Pulmonary artery endothelial cell (primary cell): Measurements from ENCODE around the gene PPP1R13B. TPM values are rescaled to one million over a fixed set of nuclear protein-coding genes. Genes with fewer than 3 reads are reported as not detected.

Source experiments
- DNase-seq: peaks from one replicate; pipeline ENCODE4 v3.0.0-alpha.2; 2011; ENCODE audit warnings: low read depth, low spot score
- total RNA-seq: library from RNA; depleted of rRNA; stranded (reverse); fragments of >200 nt; gene quantifications from 2 replicates; pipeline ENCODE4 v1.2.3, GENCODE V29; 2014

PPP1R13B gene
- total RNA-seq, 1 donor from 2014 or later, result 7.5 TPM

DNA sequence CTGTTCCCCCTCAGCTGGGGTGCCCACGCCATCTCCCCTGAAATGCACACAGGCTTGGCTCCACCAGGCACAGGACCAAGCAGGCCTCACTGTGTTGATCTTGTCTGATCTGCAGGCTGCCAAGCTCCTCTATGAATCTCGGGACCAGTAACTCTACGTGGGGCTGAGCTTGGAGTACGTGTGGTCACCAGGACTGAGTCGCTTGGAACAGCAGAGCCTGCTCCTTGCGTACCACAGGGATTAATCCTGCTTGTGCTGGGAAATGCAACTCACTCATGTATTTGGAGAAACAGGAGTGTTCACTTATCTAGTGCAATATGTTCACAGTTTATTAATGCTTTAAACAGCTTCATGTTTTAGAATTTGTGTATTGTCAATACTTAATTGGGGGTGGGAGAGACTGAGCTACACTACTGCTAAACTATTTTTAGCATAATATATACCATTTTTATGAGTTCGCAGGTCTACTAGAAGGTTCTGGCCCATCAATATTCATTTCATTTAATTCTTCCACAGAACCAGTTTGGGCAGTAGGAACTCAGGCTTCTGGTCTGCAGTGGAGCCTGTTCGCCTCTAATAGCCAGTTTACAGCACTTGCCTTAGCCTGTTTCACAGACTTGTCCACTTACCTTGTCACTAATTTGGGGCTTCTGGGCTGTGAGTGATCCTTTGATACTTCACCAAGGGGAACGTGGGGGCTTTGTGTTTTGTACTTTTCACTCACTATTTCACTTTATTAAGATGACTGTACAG is 114.3 kb downstream of the PPP1R13B start:
- DNase-seq, result no peak

DNA sequence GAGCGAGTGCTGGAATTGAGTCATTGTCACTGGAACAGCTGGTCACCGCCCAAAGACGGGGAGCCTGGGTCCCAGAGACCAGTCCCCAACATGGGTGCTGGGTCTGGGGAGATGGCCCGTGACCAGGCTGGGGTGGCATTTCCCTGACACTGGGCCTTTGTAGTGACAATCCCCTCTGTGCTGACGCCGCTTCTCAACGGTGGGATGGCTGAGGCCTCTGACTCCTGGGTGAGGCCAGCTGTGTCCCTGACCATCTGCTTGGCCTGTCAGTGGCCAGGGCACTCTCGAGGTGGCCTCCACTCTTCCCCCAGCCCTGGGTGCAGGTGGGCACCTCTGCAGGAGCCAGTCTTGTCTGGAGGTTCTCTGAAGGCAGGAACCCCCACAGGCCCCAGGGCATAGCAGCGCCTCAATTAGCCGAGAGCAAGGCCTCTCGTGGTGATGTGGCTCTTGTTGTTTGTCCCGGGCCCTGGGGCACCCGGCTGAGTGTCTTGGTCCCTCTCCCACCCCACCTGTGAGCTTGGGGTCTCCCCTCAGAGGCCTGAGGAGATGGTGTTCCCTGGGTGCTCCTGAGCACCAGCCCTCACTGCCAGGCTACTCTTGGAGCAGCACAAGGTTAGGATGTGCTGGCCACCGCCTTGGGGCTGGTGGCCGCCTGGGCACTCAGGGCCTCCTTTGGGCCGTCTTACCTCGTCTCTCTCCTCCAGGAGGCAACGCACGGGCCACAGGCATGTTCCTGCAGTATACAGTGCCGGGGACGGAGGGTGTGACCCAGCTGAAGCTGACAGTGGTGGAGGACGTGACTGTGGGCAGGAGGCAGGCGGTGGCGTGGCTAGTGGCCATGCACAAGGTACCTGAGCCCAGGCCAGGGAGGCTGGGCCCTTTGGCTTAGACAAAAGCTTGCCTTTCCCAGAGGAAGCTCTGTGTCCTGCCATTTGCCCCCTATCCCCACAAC is 115.2 kb downstream of the PPP1R13B start:
- DNase-seq, result no peak

DNA sequence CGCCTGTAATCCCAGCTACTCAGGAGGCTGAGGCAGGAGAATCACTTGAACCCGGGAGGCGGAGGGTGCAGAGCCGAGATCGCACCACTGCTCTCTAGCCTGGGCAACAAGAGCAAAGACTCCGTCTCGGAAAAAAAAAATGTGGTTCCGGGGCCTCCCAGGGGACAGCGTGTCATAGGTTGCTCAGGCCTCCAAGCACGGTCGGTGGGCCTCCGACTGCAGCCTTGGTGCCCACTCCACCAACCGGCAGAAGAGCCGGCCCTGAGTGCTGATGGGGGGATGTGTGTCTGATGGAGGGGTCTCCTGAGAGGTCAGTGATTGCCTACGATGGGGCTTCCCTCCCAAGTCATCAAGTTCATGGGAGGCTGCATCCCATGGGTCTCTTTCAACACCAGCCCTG is 115.9 kb downstream of the PPP1R13B start:
- DNase-seq, result no peak

DNA sequence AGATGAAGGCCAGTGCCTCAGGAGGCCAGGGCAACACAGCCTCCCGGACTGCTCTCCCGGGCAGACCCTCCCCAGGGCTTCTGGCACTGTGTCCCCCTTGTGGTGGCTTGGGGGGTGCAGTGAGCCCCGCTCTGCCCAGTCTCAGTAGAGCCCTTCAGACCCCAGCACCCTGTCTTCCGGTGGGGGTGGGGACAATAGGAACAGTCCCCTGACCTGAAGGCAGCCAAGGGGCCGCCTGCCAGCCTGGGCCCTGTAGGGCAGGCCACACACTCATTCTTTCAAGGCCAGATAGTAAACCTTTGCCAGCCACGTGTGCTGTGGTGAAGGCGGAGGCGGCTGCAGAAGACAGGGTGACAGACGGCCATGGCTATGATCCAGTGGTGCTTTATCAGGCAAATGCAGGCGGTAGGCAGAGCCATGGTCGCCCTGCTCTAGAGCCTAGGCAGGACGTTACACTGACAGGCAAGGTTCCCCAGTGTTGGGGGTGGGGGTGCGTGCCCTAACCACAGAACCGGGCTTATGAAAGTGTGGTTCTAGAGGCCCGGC is 116.8 kb downstream of the PPP1R13B start:
- no peak for DNase-seq

DNA sequence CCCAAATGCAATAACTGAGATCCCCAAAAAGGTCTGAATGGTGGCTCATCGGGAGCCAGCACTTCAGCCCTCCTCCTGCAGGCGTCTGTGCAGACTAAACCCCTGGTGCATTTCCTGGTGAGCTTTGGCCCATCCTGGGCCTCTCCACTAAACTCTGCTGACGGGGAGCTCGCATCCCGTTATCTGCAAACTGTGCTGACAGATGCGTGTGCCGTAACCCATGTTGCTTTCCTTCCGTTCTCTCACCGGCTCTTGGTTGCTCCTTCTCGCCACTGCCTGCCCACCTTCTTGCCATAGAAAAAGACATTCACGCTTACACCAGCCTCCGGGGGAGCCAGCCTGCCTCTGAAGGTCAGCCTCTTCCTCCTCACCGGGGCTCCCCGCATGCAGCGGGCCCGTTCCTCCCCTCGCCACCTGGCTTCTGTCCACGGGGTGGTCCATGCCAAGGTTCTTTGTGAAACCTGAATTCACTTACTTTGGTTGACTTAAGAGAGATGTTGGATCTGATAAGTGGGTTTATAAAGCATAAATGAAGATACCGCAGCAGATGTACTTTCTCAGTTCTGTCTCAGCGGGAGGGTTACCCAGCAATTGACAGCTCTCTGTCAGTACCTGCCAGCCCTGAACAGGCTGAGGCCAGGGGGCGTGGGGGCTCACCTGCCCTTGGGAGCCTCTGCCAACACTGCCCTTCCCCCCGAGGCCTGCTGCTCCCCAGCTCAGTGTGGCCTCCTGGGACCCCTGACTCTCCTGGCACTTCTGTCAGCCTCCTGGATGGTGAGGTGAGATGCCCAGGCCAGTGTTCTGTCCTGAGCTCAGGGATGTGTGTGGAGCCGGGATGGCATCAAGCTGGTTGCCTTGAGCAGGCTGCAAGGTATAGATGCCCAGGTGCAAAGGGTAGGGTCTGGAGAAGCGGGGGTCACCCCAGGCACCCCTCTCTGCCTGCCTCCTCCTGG is 117.6 kb downstream of the PPP1R13B start:
- DNase-seq, result no peak

DNA sequence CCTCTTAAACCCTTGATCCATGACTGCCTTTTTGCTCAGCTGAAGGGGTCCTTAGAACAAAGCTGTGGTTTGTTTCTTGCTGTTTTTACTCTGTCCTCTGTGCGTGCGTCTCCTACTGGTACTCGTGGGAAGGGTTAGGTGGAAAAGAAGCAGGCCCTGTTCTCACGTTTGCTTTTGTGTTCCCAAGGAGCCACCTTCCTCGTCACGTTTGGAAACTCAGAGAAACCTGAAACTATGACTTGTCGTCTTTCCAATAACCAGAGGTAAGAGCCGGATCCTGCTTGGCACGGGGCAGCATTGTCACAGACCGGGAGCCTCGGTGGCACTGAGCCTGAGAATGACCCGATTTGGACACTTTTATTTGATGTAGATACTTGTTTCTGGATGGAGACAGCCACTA is 118.7 kb downstream of the PPP1R13B start:
- no peak for DNase-seq

DNA sequence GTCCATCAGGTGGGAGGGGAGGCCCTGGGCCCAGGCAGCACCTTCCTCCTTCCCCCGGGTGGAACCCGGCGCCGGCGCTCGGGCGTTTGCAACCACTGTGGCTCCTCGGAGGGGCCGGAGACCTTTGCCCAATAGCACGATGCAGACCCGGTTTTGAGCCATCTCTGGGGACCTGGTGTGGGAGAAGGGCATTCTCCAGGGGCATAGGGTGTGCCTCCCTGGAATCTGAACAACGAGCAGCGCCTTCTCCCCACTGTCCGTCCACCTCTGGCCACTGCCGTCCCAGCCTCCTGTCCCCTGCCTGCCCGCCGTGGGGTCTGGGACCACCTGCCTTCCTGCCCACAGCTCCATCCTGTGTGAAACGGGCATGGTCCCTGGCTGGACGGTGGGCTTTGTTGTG is 119.2 kb downstream of the PPP1R13B start:
- DNase-seq, result no peak

DNA sequence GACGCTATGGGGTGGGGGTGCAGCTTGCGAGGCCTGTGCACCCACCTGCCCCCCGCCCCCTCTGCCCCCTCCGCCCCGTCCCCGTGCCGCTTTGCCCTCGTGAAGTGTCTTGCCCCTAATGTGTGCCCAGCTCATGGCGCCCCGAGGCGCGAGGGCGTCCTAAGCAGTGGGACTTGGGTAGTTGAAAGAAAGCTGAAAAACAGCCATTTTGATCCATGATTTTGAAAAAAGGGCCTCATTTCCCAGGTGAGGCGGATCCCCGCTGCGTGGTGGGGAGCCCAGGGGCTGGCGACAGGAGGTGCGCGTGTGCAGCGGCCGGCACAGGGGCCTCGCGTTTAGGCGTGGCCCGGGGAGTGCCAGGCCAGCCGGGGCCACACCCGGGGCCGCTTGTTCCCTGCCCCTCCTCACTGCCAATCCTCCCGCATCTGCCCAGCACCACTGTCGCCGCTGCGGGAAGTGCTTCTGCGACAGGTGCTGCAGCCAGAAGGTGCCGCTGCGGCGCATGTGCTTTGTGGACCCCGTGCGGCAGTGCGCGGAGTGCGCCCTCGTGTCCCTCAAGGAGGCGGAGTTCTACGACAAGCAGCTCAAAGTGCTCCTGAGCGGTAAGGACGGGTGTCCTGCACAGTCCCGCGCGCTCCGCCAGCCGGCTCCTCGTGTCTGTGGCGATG is 119.9 kb downstream of the PPP1R13B start:
- DNase-seq, result no peak

DNA sequence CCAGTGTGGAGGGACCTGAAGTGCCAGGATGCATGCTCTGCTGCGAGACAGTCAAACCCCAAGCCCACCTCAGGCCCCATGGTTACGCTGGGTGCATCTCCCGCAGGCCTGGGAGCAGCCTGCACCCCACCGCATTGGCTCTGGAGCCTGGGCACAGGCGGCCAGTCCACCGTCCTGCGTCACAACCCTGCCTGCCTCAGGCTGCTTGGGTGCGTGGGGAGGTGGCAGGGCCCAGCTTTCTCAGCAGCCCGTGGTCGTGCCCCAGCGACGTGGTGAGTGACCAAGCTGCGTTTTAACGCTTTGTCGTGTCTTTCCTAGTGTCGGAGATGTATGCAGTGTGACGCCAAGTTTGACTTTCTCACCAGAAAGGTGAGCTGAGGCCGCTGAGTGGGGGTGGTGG is 120.9 kb downstream of the PPP1R13B start:
- no peak for DNase-seq

DNA sequence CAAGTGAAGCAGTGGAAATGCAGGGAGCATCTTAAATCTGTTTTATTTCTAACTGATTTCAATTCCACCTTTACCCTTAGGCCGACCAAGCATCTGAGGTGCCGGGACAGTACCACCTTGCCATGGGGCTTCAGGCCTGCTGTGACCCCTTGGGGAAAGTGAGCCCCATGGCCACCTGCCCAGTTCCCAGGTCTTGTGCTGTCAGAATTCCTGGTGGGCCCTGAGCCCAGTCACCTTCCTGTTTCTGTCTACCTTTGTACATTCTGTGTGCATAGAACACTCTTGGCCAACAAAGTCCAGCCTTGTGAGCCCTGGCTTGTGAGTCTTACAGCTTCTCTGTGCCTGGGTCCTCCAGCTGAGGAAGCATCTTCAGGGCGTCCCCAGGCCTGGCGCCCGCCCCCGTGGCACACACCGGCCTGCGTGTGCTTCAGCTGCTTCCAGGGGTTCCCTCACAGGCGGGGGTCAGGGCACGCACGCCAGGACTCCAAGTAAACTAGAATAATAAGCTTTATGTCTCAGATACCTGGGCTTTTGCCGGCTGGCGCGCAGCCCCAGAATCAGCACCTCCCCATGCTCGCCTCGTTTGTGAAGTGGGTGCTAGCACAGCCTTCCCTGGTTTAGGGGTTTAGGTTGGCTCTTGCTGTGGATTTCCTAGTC is 121.5 kb downstream of the PPP1R13B start:
- no peak for DNase-seq

DNA sequence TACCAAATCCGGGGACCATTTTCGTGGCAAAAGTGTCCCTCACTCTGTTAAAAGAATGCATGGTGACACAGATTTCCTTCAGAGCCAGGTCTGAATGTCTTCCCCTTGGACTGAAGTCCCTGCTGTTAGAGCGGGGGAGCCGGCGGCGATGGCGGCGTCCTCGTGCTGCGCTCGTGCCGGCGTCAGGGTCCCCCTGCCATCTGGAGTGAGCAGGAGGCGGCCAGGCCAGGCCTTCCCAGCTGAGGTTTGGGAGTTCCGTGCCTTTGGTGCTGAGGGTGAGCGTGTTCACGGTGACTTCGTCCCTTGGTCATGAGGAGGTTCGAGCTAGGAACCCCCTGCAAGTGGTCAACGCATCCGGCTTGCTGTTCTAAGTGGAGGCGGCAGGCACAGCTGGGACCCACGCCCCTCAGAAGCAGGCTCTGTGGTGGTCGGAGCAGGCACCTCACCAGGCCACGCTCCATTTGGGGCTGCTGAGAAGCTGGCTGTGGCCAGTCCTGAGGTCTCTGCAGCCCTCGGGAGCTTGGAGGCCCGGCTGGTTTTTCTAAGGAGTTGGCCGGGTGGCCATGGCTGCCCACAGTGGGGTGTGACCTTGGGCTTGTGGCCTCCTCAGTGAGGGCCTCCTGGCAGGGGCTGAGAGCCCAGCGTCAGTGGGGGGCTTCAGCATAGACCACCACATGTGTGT is 122.2 kb downstream of the PPP1R13B start:
- no peak for DNase-seq

DNA sequence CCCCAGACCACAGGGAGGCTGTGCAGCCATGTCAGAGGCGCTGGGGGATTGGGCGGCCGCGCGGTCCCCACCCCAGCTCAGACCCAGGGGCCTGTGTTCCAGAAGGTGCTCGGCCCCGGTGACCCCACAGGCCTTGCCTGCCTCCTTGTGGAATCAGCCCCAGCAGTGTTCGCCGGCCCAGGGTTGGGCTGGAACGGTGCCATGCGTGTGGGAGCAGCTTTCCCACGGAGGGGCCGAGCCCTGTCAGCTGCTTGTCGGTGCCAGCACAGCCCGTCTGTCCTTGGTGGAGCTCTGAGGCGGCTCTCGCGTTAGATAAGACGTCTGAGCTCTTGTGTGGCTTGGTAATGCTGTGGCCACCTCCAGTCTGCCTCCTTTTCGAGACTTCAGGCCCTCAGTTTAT is 123.3 kb downstream of the PPP1R13B start:
- no peak for DNase-seq

DNA sequence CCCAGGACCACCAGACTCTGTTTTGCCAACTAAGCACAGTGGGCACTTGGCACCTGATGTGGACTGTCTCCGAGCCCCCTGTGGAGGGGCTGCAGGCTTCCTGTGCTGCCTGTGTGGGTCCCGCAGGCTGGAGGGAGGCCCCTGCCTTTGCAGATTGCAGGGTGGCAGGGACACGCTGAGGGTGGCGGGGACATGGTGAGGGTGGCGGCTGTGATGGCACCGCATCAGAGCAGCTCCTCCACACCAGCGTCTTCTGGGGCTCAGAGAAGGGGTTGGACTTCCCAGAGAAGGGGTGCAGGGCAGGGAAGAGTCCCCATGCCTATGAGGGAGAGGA is 123.7 kb downstream of the PPP1R13B start:
- DNase-seq, result no peak

DNA sequence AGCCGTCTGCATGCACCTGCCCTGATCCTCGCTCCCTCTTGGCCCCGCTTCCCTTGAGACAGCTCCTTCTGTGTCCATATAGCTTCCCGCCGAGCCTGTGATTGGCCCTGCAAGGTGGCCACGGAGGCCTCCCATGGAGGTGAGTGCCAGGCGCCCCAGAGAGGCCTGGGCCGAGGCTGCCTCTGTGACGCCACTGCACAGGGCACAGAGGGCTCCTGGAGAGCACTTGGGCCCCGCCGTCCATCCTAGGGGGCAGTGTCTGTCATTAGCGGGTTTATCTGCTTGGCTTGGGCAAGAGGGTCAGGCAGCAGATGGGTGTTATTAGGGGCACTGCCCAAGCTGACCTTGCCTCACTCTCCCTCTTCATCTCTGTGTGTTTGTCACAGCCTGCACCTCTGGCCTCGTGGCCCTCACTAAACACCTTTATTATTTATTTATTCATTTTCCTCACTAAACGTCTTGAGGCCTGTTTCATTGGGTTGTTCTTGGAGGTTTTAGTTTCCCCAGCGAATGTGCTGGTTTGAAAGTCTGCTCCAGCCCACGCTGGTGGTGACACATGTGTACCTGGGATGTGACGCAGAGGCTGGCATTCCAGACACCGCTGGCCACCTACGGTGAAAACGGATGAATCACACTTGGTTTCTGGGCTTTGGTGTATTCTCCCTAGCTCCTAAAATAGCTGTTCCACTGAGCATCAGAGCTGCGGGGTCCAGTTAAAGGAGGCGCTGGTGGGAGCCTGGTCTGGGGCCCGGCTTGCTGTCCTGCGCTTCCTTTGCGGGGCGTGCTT is 125.8 kb downstream of the PPP1R13B start:
- no peak for DNase-seq

DNA sequence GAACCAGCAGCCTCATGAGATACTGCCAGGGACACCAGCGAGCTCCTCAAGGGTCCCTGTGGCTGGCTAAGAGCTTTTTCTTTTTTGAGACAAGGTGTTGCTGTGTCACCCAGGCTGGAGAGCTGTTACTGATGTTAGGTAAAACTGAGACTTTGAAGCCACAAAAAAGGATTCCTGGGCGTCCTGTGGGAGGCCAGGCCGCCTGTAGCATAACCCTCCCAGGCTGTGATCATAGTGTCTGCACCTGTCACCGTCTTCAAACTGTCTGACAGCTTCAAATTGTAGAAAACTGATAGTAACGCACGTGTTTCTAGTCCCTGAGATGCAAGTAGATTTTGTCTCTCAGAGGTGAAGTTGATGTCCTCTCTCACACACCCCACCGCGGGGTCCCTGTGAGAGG is 127.6 kb downstream of the PPP1R13B start:
- DNase-seq, result no peak

DNA sequence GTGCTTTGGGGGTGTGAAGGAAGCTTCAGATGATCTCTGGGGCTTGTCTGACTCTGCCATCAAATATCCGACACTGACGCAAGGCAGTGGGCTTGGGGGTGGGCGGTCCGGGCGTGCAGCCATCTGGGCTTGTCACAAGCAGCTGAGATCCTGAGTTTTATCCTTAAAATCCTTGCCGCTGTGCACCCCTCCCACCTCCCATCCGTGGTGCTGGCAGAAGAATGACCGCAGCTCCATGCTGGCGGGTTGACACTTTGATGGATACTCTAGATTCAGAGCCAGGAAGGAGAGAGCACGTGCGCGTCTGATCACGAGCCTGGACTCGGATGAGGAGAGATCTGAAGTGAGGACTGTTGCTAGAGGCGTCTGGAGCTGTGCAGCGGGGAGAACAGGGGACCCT is 128.8 kb downstream of the PPP1R13B start:
- no peak for DNase-seq

DNA sequence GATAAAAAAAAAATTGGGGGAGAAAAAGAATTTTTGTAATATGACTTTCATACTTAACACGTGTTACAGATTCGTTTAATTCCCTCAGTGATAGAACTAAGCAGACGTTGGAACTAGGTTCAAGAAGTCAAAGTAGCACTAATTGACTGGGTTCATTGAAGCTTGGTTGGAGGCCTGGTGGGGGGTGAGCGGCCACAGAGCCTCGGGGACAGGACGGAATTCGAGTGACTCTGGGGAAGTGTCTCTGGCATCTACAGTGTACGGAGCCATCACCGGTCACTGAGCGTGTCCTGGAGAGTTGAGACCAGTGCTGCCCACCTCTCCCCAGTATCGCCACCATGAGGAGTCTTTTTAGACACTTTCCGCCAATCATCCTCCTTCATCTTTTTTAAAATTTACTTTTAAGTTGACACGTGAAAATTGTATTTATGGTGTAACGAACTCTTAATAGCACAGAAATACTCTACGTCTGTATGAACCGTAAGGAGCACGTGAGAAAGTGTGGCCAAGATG is 130.4 kb downstream of the PPP1R13B start:
- no peak for DNase-seq

DNA sequence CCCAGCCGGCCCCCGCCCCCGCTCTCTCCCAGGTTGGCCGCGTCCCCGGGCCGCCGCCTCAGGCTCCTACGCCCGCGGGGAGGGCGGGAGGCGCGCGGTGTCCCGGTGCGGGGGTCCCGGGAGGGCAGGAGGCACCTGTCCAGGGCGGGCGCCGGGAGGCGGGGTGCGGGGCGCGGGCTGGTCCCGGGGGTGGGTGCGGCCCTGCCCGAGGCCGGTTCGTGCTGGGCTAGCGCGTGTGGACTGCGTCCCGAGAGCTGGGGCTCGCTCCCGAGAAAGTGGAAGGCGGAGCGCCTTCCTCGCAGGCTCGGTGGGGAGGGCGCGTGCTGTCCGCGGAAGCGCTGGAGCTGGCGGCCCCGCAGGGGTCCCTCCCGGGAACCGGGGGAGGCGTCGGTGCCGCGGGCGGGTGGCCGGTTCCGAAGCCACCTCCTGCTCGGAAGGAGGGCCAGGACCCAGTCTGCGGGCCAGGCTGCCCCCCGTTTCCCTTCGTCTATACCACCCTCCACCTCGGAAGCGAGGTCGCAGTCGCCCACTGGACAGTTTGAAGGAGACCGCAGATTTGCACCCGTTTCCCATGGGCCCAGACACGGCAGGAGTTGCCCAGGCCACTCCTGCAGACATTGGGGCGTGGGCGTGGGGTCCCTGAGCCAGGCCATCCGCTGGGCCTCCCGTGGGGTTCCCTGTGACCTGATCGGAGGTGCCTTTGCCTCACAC is 131.1 kb downstream of the PPP1R13B start:
- no peak for DNase-seq
